Esophagus squamous epithelium (tissue), 4 donors: ENCODE data around the gene CAMTA1.

Source experiments
- CTCF ChIP-seq, 6 experiments: fragments of 450-650 bp in 4 of 6; fragments of 200-600 bp in 2 of 6; sonication (generic) in 2 of 6; IDR thresholded peaks; one replicate each; pipeline ENCODE4 v1.5.1; 2016 to 2019; ENCODE audit warnings: antibody characterized with exemption in 6 of 6, mild to moderate bottlenecking in 4 of 6, moderate library complexity in 4 of 6
- POLR2A ChIP-seq, 4 donors: fragments of 450-650 bp; IDR thresholded peaks; one replicate each; pipeline ENCODE4 v1.6.1; 2017; ENCODE audit warnings: antibody characterized with exemption in 4 of 4, mild to moderate bottlenecking in 4 of 4, moderate library complexity in 3 of 4

GRCh38 chr1:6996866-6997265, 211.6 kb downstream of the CAMTA1 start:
- no peak for TF ChIP-seq POLR2A (IDR thresholded peaks at IDR 0.05)
- TF ChIP-seq CTCF (IDR thresholded peaks at IDR 0.05): no peak
